Ishikawa (cell line): Measurements from ENCODE around the gene TIAM2.

Source experiments
- CEBPB ChIP-seq: IDR thresholded peaks from 2 replicates; pipeline ENCODE4 v1.6.1; 2012
- CREB1 ChIP-seq: IDR thresholded peaks from 2 replicates; pipeline ENCODE4 v1.6.1; 2012; ENCODE audit warnings: low read depth
- EGR1 ChIP-seq: IDR thresholded peaks from 2 replicates; pipeline ENCODE4 v1.6.1; 2012
- EP300 ChIP-seq: IDR thresholded peaks from 2 replicates; pipeline ENCODE4 v1.6.1; 2012; ENCODE audit warnings: borderline replicate concordance
- FOXM1 ChIP-seq: IDR thresholded peaks from 2 replicates; pipeline ENCODE4 v1.6.1; 2012; ENCODE audit warnings: low read depth, borderline replicate concordance
- NFIC ChIP-seq: IDR thresholded peaks from 2 replicates; pipeline ENCODE4 v1.6.1; 2012
- RAD21 ChIP-seq: IDR thresholded peaks from 2 replicates; pipeline ENCODE4 v1.6.1; 2012; ENCODE audit warnings: low read depth
- TAF1 ChIP-seq: IDR thresholded peaks from 2 replicates; pipeline ENCODE4 v1.6.1; 2012; ENCODE audit warnings: low read depth, mild to moderate bottlenecking
- TCF12 ChIP-seq: IDR thresholded peaks from 2 replicates; pipeline ENCODE4 v1.6.1; 2012; ENCODE audit warnings: low read depth
- TEAD4 ChIP-seq: IDR thresholded peaks from 2 replicates; pipeline ENCODE4 v1.6.1; 2012
- USF1 ChIP-seq: IDR thresholded peaks from 2 replicates; pipeline ENCODE4 v1.6.1; 2012
- YY1 ChIP-seq: IDR thresholded peaks from 2 replicates; pipeline ENCODE4 v1.6.1; 2012; ENCODE audit warnings: low read depth
- ZBTB7A ChIP-seq: IDR thresholded peaks from 2 replicates; pipeline ENCODE4 v1.6.1; 2012; ENCODE audit warnings: low read depth
- TF ChIP-seq, protein P1 (sequence below): IDR thresholded peaks from 2 replicates; pipeline ENCODE4 v1.6.1; 2012; ENCODE audit warnings: low read depth, mild to moderate bottlenecking
- TF ChIP-seq, protein P2 (sequence below): IDR thresholded peaks from 2 replicates; pipeline ENCODE4 v1.6.1; 2012

TIAM2 gene

GRCh38 chr6:155117785-155118184 lies 122.7 kb downstream of the TIAM2 start:
- TF ChIP-seq NFIC = no peak
- TF ChIP-seq, protein P1, sequence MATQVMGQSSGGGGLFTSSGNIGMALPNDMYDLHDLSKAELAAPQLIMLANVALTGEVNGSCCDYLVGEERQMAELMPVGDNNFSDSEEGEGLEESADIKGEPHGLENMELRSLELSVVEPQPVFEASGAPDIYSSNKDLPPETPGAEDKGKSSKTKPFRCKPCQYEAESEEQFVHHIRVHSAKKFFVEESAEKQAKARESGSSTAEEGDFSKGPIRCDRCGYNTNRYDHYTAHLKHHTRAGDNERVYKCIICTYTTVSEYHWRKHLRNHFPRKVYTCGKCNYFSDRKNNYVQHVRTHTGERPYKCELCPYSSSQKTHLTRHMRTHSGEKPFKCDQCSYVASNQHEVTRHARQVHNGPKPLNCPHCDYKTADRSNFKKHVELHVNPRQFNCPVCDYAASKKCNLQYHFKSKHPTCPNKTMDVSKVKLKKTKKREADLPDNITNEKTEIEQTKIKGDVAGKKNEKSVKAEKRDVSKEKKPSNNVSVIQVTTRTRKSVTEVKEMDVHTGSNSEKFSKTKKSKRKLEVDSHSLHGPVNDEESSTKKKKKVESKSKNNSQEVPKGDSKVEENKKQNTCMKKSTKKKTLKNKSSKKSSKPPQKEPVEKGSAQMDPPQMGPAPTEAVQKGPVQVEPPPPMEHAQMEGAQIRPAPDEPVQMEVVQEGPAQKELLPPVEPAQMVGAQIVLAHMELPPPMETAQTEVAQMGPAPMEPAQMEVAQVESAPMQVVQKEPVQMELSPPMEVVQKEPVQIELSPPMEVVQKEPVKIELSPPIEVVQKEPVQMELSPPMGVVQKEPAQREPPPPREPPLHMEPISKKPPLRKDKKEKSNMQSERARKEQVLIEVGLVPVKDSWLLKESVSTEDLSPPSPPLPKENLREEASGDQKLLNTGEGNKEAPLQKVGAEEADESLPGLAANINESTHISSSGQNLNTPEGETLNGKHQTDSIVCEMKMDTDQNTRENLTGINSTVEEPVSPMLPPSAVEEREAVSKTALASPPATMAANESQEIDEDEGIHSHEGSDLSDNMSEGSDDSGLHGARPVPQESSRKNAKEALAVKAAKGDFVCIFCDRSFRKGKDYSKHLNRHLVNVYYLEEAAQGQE = no peak
- TF ChIP-seq TCF12 = no peak
- TF ChIP-seq ZBTB7A = no peak
- TF ChIP-seq CREB1 = no peak

DNA sequence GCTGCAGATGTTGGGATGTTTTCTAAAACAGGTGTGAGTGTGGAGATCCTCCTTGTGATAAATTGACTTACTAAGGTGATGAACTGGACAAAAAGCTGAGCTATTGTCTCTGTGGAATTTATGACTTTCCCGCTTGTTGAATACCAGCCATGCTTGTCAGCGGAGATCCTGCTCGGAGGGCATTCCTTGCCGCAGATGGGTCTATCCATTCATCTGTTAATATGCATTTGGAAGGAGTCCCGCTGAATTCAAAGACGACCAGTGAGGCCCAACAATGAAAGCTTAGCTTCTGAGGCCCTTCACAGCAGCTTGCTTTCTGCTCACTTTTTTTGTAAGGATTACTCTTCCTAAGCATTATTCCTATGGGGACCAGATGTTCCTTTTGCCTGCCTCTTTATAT lies 124.9 kb downstream of the TIAM2 start:
- peak; percentile 53; the same call in 1 of the 2 replicates for TF ChIP-seq TEAD4
- no peak for TF ChIP-seq USF1
- TF ChIP-seq EP300 = peak; percentile 57; the same call in 1 of the 2 replicates
- TF ChIP-seq YY1 = no peak

GRCh38 chr6:155121294-155121693 lies 126.2 kb downstream of the TIAM2 start:
- TF ChIP-seq TEAD4 = no peak
- TF ChIP-seq, protein P2, sequence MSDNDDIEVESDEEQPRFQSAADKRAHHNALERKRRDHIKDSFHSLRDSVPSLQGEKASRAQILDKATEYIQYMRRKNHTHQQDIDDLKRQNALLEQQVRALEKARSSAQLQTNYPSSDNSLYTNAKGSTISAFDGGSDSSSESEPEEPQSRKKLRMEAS = no peak
- TF ChIP-seq CREB1 = no peak
- TF ChIP-seq USF1 = no peak
- TF ChIP-seq CEBPB = no peak
- TF ChIP-seq ZBTB7A = no peak
- no peak for TF ChIP-seq EGR1

DNA sequence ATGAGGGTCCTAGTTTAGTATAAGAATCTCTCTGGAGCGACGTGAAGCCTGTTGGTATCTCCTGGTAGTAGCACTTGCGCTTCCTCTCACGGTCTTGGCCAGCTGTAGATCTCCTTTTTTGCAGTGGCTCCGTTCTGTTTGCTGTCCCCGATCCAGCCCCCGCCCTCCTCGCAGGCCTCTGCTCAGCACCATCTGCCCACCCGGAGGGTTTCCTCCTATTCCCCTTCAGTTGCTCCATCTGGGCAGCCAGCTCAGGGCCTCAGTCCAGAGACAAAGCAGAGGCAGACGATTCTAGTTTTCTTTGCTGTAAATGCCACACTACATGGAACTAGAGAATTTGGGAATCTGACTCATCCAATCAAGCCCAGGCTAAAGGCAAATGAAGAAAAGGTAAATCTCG lies 126.6 kb downstream of the TIAM2 start:
- no peak for TF ChIP-seq FOXM1
- TF ChIP-seq NFIC = no peak
- no peak for TF ChIP-seq TAF1
- TF ChIP-seq, protein P1 = no peak
- TF ChIP-seq ZBTB7A = no peak
- no peak for TF ChIP-seq CEBPB
- TF ChIP-seq USF1 = no peak
- TF ChIP-seq, protein P2 = no peak
- TF ChIP-seq RAD21 = no peak
- TF ChIP-seq EP300 = no peak
- no peak for TF ChIP-seq TEAD4
- no peak for TF ChIP-seq YY1
- TF ChIP-seq TCF12 = no peak
- no peak for TF ChIP-seq CREB1
- no peak for TF ChIP-seq EGR1

DNA sequence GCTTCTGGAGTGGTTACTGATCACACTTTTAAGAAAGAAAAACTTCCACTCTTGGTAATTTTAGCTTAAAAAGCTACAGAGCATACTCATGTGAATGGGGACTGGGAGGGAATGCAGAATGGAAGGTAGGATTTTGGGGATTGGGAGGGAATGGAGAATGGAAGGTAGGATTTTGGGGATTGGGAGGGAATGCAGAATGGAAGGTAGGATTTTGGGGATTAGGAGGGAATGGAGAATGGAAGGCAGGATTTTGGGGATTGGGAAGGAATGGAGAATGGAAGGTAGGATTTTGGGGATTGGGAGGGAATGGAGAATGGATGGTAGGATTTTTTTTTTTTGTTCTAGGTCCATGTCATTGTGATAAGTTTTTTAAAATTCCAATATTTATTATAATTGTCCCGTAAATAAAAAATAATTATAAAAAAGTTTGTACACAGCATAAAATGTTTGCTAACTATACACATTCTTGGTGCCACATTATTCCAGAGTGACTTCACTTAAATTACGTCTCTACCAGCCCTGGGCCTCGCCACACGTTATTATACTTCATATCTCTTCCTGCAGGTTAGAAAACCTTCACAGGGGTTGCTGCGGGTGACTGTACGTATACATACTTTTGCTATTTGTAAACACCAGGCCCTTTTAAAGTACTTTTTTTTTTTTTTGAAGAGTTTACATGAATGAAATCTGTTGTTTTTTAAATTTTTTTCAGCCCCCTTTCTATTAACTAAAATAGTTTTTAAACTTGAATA lies 127.3 kb downstream of the TIAM2 start:
- TF ChIP-seq CREB1 = no peak
- TF ChIP-seq, protein P2 = no peak
- TF ChIP-seq EGR1 = no peak
- no peak for TF ChIP-seq RAD21
- TF ChIP-seq ZBTB7A = no peak
- no peak for TF ChIP-seq NFIC
- no peak for TF ChIP-seq CEBPB
- TF ChIP-seq YY1 = no peak
- no peak for TF ChIP-seq EP300
- no peak for TF ChIP-seq TAF1
- no peak for TF ChIP-seq FOXM1
- no peak for TF ChIP-seq TEAD4
- no peak for TF ChIP-seq USF1
- TF ChIP-seq, protein P1 = no peak
- no peak for TF ChIP-seq TCF12
